NCI-H2171 (cell line): ENCODE data around the gene MRPS30.
"Not testable (repeated sequence)": the region's sequence is repeated elsewhere in the genome, so short reads cannot be mapped to it uniquely, and the experiment has no call there.

Experiments
- DNase-seq: peaks from one replicate; lab custom pipeline; 2025; lab: John Stamatoyannopoulos, UW

The MRPS30 gene

DNA sequence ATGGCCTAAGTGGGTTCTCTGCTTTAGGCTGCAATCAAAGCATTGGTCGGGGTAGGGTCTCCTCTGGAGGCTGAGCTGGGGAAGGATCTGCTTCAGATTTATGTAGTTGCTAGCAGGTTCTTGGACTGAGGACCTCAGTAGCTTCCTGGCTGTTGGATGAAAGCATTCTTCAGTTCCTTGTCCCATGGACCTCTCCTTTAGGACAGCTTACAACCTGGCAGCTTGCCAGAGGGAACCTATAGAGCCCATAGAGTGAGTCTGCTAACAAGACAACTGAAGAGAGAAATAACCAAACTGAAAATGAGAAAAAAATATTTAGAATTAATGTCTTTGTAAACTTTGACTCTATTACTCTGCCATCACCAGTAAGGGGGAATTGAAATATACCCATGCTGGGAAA is 12.4 kb downstream of the MRPS30 start:
- DNase-seq: no peak

DNA sequence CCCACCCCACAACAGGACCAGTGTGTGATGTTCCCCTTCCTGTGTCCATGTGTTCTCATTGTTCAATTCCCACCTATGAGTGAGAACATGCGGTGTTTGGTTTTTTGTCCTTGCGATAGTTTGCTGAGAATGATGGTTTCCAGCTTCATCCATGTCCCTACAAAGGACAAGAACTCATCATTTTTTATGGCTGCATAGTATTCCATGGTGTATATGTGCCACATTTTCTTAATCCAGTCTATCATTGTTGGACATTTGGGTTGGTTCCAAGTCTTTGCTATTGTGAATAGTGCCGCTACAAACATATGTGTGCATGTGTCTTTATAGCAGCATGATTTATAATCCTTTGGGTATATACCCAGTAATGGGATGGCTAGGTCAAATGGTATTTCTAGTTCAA is 15.9 kb downstream of the MRPS30 start:
- not testable (repeated sequence) for DNase-seq

DNA sequence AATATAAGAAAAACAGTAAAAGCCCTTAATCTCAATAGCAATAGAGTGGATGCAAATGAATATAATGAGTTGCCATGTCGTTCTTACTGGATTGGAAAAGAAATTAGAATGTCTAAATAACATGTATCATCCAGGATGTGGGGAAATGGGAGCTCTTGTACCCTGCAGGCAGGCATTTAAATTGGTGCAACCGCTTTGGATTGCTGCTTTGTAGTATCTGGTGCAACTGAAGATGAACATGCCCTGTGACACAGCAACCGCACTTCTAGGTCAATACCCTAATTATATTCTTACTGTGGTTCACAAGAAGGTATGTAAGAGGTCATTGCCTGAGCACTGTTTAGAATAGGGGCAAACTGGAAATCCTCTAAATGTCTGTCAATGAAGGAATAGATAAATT is 18.9 kb downstream of the MRPS30 start:
- DNase-seq: no peak

DNA sequence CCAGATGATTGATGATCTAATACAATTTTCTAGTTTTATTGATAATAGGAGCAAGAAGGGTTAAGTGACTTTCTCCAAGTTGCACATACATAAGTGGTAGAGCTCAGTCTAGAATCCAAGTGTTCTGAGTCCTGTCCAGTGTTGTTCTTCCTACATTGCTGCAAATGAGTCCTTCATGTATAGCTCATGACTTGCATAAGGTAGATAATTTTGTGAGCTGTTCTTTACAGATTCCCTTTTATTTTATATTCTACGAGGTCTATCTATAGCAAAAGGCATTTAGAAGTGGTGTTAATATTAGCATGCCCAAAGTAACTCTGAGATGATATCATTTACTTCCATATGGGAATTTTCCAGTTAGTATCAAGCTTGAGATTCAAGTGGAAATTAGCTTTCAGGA is 20.0 kb downstream of the MRPS30 start:
- DNase-seq: no peak

DNA sequence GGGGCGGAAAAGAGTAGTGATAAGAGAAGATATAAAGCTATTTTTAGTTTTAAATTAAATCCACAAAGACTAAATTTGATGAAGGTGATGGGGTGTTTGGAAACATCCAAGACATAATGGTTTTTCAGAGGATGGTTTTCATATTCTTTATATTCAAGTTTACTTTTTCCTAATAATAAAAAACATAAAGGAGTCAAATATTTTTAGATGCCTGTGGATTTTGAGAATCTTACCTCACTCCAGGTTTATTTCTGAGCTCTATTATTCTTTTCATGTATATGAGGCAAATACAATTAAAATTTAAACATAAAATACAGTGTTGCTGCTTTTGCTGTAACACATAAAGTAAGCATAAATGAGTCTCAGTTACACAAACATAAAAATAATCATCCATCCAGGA is 22.2 kb downstream of the MRPS30 start:
- no peak for DNase-seq

DNA sequence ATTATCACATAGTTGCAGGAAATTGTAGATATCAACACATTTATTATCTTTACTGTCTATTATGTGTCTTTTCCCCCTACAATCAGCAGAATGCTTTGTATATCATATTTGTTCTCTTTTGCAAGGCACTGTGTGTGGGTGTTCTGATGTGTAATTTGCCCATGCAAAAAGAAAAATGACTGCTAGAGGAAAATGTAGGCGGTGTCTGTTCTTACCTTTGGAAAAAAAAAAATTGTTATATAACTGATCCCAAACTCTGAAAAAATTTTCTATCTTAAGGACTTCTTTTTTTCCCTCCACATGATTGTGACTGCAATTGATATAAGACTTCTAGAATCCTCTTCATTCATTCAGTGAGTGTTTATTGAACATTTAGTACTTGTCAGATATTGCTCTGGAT is 24.5 kb downstream of the MRPS30 start:
- no peak for DNase-seq

DNA sequence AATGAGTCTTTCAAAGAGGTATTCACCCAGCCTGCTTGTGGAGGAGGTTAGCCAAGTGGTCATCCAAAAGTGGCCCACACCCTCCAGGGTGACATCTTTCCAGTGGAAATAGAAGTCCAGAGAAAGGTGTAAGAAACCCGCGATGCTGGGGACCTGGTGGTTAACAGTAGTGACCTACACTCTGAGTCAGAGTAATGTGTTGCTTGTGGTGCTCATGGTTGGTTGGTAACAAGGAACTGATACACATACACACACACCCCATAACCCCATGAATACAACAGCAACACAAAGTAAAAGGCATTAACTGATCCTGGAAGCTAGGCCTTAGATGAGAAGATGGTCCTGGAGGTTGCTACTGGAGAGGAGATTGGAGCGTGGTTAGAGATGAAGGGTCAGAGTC is 26.9 kb downstream of the MRPS30 start:
- DNase-seq: no peak

DNA sequence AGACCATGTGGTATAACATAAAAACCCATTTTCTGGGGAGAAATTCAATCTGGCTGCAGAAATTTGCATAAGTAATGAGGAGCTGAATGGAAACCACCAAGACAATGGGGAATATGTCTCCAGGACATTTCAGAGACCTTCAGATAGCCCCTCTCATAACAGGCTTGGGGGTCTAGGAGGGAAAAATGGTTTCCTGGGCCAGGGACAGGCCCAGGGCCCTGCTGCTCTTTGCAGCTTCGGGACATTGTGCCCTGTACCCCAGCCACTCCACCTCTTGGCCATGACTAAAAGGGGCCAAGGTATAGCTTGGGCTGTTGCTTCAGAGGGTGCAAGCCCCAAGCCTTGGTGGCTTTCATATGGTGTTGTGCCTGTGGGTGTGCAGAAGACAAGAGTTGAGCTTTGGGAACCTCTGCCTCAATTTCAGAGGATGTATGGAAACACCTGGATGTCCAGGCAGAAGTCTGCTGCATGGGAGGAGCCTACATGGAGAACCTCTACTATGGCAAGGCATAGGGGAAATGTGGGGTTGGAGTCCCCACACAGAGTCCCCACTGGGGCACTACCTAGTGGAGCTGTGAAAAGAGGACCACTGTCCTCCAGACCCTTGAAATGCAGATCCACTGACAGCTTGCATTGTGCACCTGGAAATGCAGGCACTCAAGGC is 30.4 kb downstream of the MRPS30 start:
- no peak for DNase-seq

DNA sequence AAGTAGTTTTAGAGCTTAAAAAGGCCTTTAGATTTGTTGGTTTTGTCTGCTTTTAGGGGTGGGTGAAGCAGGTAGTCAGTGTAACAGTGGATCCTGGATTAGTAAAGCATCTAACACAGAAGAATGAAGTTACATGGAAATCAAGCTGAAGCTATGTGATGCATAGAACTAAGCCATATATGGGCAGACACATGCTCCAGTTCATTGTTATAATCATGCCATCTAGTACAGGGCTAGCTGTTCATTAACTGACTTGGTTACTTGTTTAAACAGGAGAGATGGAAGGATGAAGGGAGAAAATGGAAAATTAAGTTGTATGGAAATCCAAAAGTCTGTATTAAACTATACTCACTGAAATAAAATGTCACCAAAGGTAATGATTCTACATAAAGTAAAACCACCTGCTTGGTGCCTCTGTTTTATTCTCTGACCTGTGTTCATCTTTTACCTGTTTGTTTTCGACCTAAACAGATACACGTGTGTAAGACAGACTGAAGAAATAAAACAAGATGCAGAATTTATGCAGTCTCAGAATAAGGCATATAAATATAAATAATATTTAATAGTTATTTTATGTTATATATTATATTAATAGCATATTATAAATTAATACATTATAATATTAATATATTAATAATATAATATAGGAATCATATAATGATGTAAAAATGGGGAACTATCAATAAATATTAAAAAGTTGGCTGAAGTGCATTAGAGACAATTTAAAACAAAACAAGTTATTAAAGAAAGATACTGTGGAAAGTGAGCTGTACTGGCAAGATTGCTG is 33.9 kb downstream of the MRPS30 start:
- DNase-seq: no peak

DNA sequence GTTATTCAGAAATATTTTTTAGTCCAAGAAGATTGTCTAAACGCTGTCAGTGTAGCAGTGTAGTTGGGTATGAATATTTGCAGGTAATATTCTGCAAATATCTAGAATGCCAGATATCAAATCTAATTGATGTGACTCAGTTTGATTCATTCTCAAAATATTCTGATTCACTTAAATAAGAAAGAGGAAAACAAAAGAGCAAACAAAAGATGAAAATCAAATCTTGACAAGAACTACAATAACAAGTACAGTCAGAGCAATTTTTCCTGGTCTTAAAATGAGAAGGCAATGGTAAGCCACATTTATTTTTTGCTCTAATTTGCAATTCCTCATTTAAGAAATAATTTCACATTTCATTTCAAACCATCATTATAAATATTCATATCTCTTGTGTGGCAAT is 36.0 kb downstream of the MRPS30 start:
- no peak for DNase-seq

DNA sequence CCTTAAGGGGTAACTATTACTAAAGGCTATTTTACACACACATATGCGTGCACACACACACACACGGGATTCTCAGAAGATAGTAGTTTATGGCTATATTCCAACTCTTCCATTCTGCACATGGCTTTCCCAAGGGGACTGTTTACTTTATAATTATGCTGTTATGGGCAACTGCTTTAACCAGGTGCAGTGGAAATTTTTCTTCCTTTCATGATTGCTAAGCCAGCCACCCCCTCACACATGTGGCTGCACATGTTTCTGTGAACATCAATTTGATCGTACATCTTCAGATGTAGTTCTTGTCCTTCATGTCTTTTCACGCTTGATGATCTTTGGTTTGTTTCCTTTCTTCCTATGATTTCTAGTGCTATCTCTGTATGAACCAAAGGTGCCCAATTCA is 37.0 kb downstream of the MRPS30 start:
- DNase-seq: peak; percentile 83

DNA sequence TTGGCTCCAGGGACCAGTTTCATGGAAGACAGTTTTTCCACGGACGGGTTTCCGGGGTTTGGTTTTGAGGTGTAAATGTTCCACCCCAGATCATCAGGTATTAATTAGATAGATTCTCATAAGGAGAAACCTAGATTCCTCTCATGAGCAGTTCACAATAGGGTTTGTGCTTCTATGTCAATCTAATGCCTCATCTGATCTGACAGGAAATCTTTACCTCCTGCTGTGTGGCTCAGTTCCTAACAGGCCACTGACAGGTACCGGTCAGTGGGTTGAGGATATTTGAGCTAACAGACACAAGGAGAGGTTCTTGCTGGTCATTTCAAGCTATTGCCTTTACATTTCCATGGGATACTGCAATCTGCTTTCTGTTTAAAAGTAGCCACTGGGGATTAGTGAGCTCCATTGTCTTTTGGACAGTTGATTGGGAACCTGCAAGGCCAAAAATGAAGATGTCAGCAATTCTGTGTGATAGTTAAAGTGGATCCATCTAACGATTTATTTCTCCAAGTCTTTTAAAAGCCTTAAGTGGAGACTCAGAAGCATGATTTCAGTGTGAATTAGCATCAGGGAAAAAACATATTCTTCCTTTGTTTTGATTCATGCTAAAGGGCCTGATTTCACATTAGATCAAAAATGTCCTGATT is 38.6 kb downstream of the MRPS30 start:
- no peak for DNase-seq

DNA sequence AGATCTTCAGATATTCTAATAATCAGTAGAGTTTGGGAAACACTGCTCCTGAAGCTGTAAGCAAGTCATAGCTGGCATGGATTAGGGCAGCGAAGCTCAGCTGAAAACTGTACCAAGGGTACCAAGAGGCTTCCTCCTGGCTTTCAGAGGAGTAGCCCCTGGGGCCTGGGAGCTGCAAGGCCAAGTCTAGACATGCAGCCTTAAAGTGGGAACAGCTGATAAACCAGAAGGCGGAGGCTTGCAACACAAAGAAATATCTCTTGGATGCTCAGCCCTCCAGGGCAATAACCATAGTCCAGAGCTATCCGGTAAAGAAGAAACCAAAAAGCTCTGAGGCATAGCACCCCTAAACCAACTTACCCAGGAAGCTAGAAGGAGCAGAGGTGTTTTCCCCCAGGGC is 51.5 kb downstream of the MRPS30 start:
- DNase-seq: no peak

DNA sequence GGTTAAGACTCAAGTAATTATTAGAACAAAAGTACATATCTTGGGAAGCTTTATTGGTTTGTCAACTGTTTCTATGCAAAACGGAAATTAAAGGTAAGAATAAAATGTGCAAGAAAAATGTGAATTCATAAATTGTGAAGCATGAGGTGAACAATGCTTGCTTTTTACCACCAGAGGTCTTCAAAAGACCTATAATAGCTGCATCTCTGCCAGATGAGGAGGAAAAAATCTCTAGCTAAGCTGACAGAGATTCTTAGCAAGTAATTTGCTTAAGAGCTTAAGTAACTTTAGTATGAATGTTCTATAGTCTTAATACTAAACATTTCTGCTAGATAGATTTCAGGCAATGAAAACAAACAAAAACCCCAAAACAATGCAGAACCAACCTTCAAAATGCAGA is 54.1 kb downstream of the MRPS30 start:
- DNase-seq: no peak
